WTC11 (cell line): ENCODE measurements around the gene CACNA2D3. TPM values are rescaled to one million over a fixed set of nuclear protein-coding genes. Genes with fewer than 3 reads are reported as not detected.

Experiments used
- ATAC-seq: fragments of 200-7000 bp; cut with Tn5 transposase; 2 replicates; pipeline ENCODE4 v1.10.0; 2021; ENCODE audit warnings: mild to moderate bottlenecking, moderate library complexity
- CTCF ChIA-PET: fragments of 300-600 bp; sonication (Branson Sonifier 250); formaldehyde crosslinking; loops from one replicate; lab custom pipeline; 2021; ENCODE audit warnings: antibody characterized with exemption; lab: Charles Lee
- POLR2A ChIA-PET: fragments of 350-600 bp; sonication (Branson Sonifier 250); formaldehyde crosslinking; loops from one replicate; lab custom pipeline; 2021; ENCODE audit warnings: antibody characterized with exemption; lab: Charles Lee
- DNase-seq: peaks from one replicate; pipeline ENCODE4 v3.0.0; 2021; ENCODE audit warnings: low spot score
- H3K27ac Mint-ChIP-seq: 2 replicates; pipeline ENCODE4 v1.8.0; 2021; ENCODE audit warnings: mixed read lengths
- H3K27me3 Mint-ChIP-seq: 2 replicates; pipeline ENCODE4 v1.8.0; 2021; ENCODE audit warnings: low read depth, mild to moderate bottlenecking, moderate library complexity, mixed read lengths
- H3K36me3 Mint-ChIP-seq: 2 replicates; pipeline ENCODE4 v1.8.0; 2021; ENCODE audit warnings: mixed read lengths
- H3K4me1 Mint-ChIP-seq: 2 replicates; pipeline ENCODE4 v1.8.0; 2022; ENCODE audit warnings: mixed read lengths
- H3K4me3 Mint-ChIP-seq: 2 replicates; pipeline ENCODE4 v1.8.0; 2021; ENCODE audit warnings: mild to moderate bottlenecking, moderate library complexity, mixed read lengths
- H3K9me3 Mint-ChIP-seq: 2 replicates; pipeline ENCODE4 v1.8.0; 2021; ENCODE audit warnings: mixed read lengths
- ATF2 ChIP-seq: sonication (generic); formaldehyde crosslinking; IDR thresholded peaks from 2 replicates; pipeline ENCODE4 v1.8.1; 2022; ENCODE audit warnings: low read depth, missing genetic modification reagents, borderline replicate concordance
- CREM ChIP-seq: sonication (generic); formaldehyde crosslinking; IDR thresholded peaks from 2 replicates; pipeline ENCODE4 v1.8.1; 2022; ENCODE audit warnings: mild to moderate bottlenecking, missing genetic modification reagents, moderate library complexity
- ELF4 ChIP-seq: sonication (generic); formaldehyde crosslinking; IDR thresholded peaks from 2 replicates; pipeline ENCODE4 v1.8.1; 2022; ENCODE audit warnings: low read depth, mild to moderate bottlenecking, moderate library complexity, missing genetic modification reagents
- ETV6 ChIP-seq: sonication (generic); formaldehyde crosslinking; IDR thresholded peaks from 2 replicates; pipeline ENCODE4 v1.8.1; 2022; ENCODE audit warnings: mild to moderate bottlenecking, missing genetic modification reagents
- FOXJ3 ChIP-seq: sonication (generic); formaldehyde crosslinking; IDR thresholded peaks from 2 replicates; pipeline ENCODE4 v1.9.0; 2021; ENCODE audit warnings: missing genetic modification reagents, mild to moderate bottlenecking, borderline replicate concordance
- FOXK1 ChIP-seq: sonication (generic); formaldehyde crosslinking; IDR thresholded peaks from 2 replicates; pipeline ENCODE4 v1.8.0; 2022; ENCODE audit warnings: mild to moderate bottlenecking, moderate library complexity, missing genetic modification reagents
- IRF1 ChIP-seq: sonication (generic); formaldehyde crosslinking; IDR thresholded peaks from 2 replicates; pipeline ENCODE4 v1.8.0; 2023; ENCODE audit warnings: missing genetic modification reagents
- JUN ChIP-seq: sonication (generic); formaldehyde crosslinking; IDR thresholded peaks from 2 replicates; pipeline ENCODE4 v1.8.0; 2023; ENCODE audit warnings: mild to moderate bottlenecking, missing genetic modification reagents
- KAT7 ChIP-seq: sonication (generic); formaldehyde crosslinking; IDR thresholded peaks from 2 replicates; pipeline ENCODE4 v1.8.1; 2023; ENCODE audit warnings: missing genetic modification reagents, mild to moderate bottlenecking, borderline replicate concordance
- MAX ChIP-seq: sonication (generic); formaldehyde crosslinking; IDR thresholded peaks from 2 replicates; pipeline ENCODE4 v1.8.0; 2022; ENCODE audit warnings: mild to moderate bottlenecking, missing genetic modification reagents
- MLX ChIP-seq: sonication (generic); formaldehyde crosslinking; IDR thresholded peaks from 2 replicates; pipeline ENCODE4 v1.8.1; 2023; ENCODE audit warnings: mild to moderate bottlenecking, missing genetic modification reagents, moderate library complexity
- MYBL2 ChIP-seq: sonication (generic); formaldehyde crosslinking; IDR thresholded peaks from 2 replicates; pipeline ENCODE4 v1.8.1; 2023; ENCODE audit warnings: mild to moderate bottlenecking, moderate library complexity, missing genetic modification reagents
- NFE2L1 ChIP-seq: sonication (generic); formaldehyde crosslinking; IDR thresholded peaks from 2 replicates; pipeline ENCODE4 v1.8.1; 2023; ENCODE audit warnings: missing genetic modification reagents
- NR2C2 ChIP-seq: sonication (generic); formaldehyde crosslinking; IDR thresholded peaks from 2 replicates; pipeline ENCODE4 v1.8.0; 2022; ENCODE audit warnings: mild to moderate bottlenecking, missing genetic modification reagents
- NR3C1 ChIP-seq: sonication (generic); formaldehyde crosslinking; conservative IDR thresholded peaks from 2 replicates; pipeline ENCODE4 v1.8.1; 2023; ENCODE audit warnings: low read depth, mild to moderate bottlenecking, missing genetic modification reagents
- SMAD4 ChIP-seq: sonication (generic); formaldehyde crosslinking; IDR thresholded peaks from 2 replicates; pipeline ENCODE4 v1.8.0; 2022; ENCODE audit warnings: mild to moderate bottlenecking, missing genetic modification reagents
- STAT6 ChIP-seq: sonication (generic); formaldehyde crosslinking; conservative IDR thresholded peaks from 2 replicates; pipeline ENCODE4 v1.8.1; 2023; ENCODE audit warnings: mild to moderate bottlenecking, low read depth, missing genetic modification reagents, moderate library complexity
- TP53 ChIP-seq: sonication (generic); formaldehyde crosslinking; IDR thresholded peaks from 2 replicates; pipeline ENCODE4 v1.8.1; 2023; ENCODE audit warnings: mild to moderate bottlenecking, missing genetic modification reagents
- USF2 ChIP-seq: sonication (generic); formaldehyde crosslinking; IDR thresholded peaks from 2 replicates; pipeline ENCODE4 v1.8.1; 2023; ENCODE audit warnings: mild to moderate bottlenecking, missing genetic modification reagents, moderate library complexity
- ZBTB21 ChIP-seq: sonication (generic); formaldehyde crosslinking; IDR thresholded peaks from 2 replicates; pipeline ENCODE4 v1.8.1; 2023; ENCODE audit warnings: mild to moderate bottlenecking, missing genetic modification reagents, borderline replicate concordance
- ZBTB43 ChIP-seq: sonication (generic); formaldehyde crosslinking; IDR thresholded peaks from 2 replicates; pipeline ENCODE4 v1.8.1; 2023; ENCODE audit warnings: mild to moderate bottlenecking, missing genetic modification reagents
- ZNF263 ChIP-seq: sonication (generic); formaldehyde crosslinking; IDR thresholded peaks from 2 replicates; pipeline ENCODE4 v1.8.1; 2022; ENCODE audit warnings: low read depth, mild to moderate bottlenecking, moderate library complexity, missing genetic modification reagents
- ZNF317 ChIP-seq: sonication (generic); formaldehyde crosslinking; IDR thresholded peaks from 2 replicates; pipeline ENCODE4 v1.8.1; 2023; ENCODE audit warnings: low read depth, mild to moderate bottlenecking, moderate library complexity, missing genetic modification reagents, borderline replicate concordance
- ZNF416 ChIP-seq: fragments of 250-450 bp; sonication (Bioruptor Pico); IDR thresholded peaks from 2 replicates; pipeline ENCODE4 v1.9.0; 2021; ENCODE audit warnings: mild to moderate bottlenecking, inconsistent platforms
- total RNA-seq: library from RNA; stranded (reverse); gene quantifications from 3 replicates; pipeline ENCODE4 v1.2.3, GENCODE V29; 2021
- TF ChIP-seq, protein P1 (sequence below): sonication (generic); formaldehyde crosslinking; IDR thresholded peaks from 2 replicates; pipeline ENCODE4 v1.8.1; 2022; ENCODE audit warnings: missing genetic modification reagents, borderline replicate concordance

Gene CACNA2D3
- total RNA-seq, 1 experiment from 2014 or later, result 5.0 TPM

GRCh38 chr3:54171951-54172350 is 49.6 kb downstream of the CACNA2D3 start (continued):
- TF ChIP-seq IRF1, result no peak
- no peak for TF ChIP-seq ZNF263
- no peak for TF ChIP-seq TP53 (CRISPR knock-in tag)

GRCh38 chr3:54173371-54173770 is 51.0 kb downstream of the CACNA2D3 start:
- no peaks in the 10 kb centered on the region for H3K9me3 Mint-ChIP-seq
- peaks cover 7% of the 10 kb centered on the region for H3K4me1 Mint-ChIP-seq
- TF ChIP-seq CREM (no peak), USF2 (CRISPR knock-in tag) (no peak), ZNF263 (no peak), ZBTB43 (no peak)
- TF ChIP-seq, all 79 proteins: peak for 0
- no peak for ATAC-seq
- no peak for DNase-seq
- CTCF ChIA-PET, result no interaction called here
- no peaks in the 10 kb centered on the region for H3K36me3 Mint-ChIP-seq
- H3K4me3 Mint-ChIP-seq, result no peak overlapping the region
- H3K27ac Mint-ChIP-seq, result no peak overlapping the region
- H3K27me3 Mint-ChIP-seq, result no peaks in the 10 kb centered on the region
- POLR2A ChIA-PET, result no interaction called here

DNA sequence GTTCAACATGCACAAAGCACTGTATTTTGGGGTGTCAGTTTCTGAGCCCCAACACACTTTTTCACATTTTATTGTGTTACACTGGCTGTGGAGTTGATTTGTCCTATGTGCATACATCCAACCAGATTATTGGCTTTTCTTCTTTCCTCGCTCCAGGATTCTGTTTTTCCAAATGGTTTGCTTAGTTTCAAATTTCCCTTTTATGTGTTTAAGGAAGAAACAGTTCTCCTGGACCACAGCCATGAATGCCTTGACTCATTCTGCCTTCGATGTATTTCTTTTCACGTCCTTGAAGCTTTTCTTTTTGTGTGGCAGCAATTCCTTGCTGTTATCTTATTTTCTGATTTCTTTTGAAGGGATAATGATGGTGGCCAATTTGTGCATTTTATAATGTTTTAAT is 53.8 kb downstream of the CACNA2D3 start:
- DNase-seq, result no peak
- CTCF ChIA-PET, result no interaction called here
- H3K4me3 Mint-ChIP-seq, result no peak overlapping the region

GRCh38 chr3:54177816-54178215 is 55.5 kb downstream of the CACNA2D3 start:
- DNase-seq (no peak), ATAC-seq (no peak)
- ChIA-PET POLR2A (no interaction called here), CTCF (no interaction called here)
- Mint-ChIP-seq H3K36me3 (no peaks in the 10 kb centered on the region), H3K4me1 (peaks cover 16% of the 10 kb centered on the region), H3K27ac (no peak overlapping the region), H3K4me3 (no peak overlapping the region), H3K9me3 (no peaks in the 10 kb centered on the region; the same call in 1 of the 2 replicates), H3K27me3 (no peaks in the 10 kb centered on the region)
- no peak for TF ChIP-seq FOXJ3 (CRISPR knock-in tag)
- TF ChIP-seq NFE2L1, result no peak
- TF ChIP-seq STAT6 (CRISPR knock-in tag), result no peak
- TF ChIP-seq KAT7 (CRISPR knock-in tag), result no peak
- TF ChIP-seq JUN, result no peak
- TF ChIP-seq MYBL2 (CRISPR knock-in tag), result no peak
- TF ChIP-seq ETV6 (CRISPR knock-in tag), result no peak
- no peak for TF ChIP-seq MAX (CRISPR knock-in tag)
- TF ChIP-seq FOXK1 (CRISPR knock-in tag), result no peak
- no peak for TF ChIP-seq ATF2 (CRISPR knock-in tag)
- no peak for TF ChIP-seq MLX

More for the DNA sequence above, 53.8 kb downstream of the CACNA2D3 start:
- Mint-ChIP-seq H3K27ac (no peak overlapping the region), H3K9me3 (no peaks in the 10 kb centered on the region; the same call in 1 of the 2 replicates), H3K4me1 (peaks cover 16% of the 10 kb centered on the region), H3K27me3 (no peaks in the 10 kb centered on the region), H3K36me3 (no peaks in the 10 kb centered on the region)
- no peak for ATAC-seq
- TF ChIP-seq SMAD4 (CRISPR knock-in tag) (no peak), ELF4 (no peak), ZBTB21 (CRISPR knock-in tag) (no peak), ZNF317 (CRISPR knock-in tag) (no peak), FOXJ3 (CRISPR knock-in tag) (no peak), ZNF416 (CRISPR knock-in tag) (no peak), NR3C1 (no peak), NR2C2 (no peak)
- TF ChIP-seq, protein P1, sequence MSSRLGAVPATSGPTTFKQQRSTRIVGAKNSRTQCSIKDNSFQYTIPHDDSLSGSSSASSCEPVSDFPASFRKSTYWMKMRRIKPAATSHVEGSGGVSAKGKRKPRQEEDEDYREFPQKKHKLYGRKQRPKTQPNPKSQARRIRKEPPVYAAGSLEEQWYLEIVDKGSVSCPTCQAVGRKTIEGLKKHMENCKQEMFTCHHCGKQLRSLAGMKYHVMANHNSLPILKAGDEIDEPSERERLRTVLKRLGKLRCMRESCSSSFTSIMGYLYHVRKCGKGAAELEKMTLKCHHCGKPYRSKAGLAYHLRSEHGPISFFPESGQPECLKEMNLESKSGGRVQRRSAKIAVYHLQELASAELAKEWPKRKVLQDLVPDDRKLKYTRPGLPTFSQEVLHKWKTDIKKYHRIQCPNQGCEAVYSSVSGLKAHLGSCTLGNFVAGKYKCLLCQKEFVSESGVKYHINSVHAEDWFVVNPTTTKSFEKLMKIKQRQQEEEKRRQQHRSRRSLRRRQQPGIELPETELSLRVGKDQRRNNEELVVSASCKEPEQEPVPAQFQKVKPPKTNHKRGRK (CRISPR knock-in tag), result no peak
- POLR2A ChIA-PET, result no interaction called here
